Umbilical cord (tissue), 2 donors: ENCODE data around the gene UBAC1. TPM values are rescaled to one million over a fixed set of nuclear protein-coding genes. Genes with fewer than 3 reads are reported as not detected.

ENCODE experiments used
- DNase-seq: peaks from one replicate; pipeline ENCODE4 v3.0.0-alpha.2; 2015; ENCODE audit warnings: low spot score
- total RNA-seq: library from RNA; depleted of rRNA; stranded (reverse); fragments of >200 nt; gene quantifications from one replicate; pipeline ENCODE4 v1.2.3, GENCODE V29; 2014; ENCODE audit warnings: low replicate concordance; ENCODE audit not compliant: insufficient read depth

The UBAC1 gene
- 29.1 TPM for total RNA-seq

DNA sequence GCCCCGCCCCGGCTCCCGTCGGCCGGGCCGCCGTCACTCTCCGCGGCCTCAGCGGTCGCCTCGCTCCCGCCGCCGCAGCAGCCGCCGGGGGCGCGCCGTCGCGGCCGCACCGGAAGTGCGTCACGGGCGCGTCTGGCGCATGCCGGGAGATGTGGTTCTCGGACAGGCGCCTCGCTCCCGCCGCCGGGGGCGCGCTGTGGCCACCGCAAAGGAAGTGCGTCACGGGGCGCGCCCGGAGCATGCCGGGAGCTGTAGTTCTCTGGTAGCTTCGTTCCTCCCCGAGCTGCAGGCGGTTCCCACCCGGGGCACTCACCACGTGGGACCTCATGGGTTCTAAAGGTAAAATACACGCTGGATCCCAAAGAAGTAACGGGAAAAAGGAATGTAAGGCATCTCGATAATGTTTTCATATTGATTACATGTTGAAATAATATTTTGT, at the start of gene UBAC1:
Gene UBAC1 (minus strand): TSS at position 97 of the 439 bp plus-strand sequence. CDS start 211 bp downstream, outside the sequence.
- DNase-seq: peak; percentile 96

DNA sequence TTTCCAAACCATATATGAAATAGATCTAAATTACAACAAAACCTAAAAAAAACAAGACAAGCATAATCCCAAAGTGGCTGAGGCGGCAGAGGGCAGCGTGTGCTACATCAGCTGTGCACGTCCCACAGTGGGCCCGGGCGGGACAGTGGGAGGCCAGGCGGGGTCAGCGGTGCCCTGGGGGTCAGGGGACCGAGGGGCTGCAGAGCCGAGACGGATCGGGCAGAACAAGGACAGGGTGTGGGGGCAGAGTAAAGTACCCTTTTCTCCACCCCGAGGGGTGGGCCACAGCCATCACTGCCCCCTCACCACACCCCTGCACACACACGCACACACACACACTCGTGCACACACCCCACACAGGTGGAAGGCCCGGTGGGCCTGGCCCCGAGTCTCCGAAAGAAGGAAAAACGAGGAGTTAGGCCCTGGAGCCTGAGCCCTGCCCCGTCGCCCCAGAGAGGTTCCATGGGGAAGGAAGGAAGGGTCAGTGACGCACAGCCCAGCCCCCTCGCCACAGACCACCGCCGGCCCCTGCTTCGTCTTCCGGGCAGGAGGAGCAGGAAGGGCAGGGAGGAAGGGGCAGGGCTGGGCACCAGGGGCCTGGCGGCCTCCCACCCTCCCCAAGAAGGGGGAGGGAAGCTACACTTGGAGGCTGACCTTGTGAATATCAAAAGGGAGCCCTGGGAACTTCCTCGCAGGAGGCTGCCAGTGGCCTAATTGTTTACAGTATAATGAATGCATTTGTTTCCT, 49.6 kb upstream of the UBAC1 start:
- peak; percentile 35 for DNase-seq

DNA sequence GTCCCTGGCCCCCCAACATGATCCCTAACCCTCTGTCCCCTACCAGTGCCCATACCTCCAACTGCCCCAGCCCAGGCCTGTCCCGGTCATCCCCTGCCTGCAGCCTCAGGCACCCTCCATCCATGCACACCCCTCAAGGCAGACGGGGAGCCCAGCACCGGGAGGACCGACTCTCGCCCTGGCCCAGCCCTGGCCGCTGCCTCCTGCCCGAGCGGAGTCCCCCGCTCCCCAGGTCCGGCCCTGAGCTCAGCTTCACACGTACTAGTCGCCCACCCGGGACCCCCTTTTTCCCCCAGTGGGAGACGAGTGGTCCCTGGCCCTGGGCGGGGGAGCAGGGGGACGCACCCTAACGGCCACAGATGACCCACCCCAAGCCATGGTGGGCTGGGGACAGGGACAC, 49.0 kb upstream of the UBAC1 start:
- no peak for DNase-seq

DNA sequence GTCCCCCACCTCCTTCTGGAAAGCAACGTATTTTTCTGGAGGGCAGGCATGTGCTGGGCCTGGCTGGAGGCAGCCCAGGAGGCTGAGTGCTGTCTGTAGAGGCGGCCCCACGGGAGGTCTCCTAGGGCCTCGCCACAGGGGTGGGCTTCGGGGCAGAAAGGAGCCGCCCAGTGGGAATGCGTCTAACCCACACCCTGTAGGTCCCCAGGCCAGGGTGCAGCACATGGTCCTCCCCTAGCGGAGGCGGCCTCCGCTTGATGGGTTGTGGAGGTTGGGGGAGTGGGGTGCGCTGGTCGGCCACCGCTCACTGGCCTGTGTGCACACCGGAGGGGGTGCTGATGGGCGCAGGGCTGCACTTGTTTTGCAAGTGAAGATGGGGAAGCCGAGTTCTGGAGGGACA, 48.3 kb upstream of the UBAC1 start:
- DNase-seq: no peak

DNA sequence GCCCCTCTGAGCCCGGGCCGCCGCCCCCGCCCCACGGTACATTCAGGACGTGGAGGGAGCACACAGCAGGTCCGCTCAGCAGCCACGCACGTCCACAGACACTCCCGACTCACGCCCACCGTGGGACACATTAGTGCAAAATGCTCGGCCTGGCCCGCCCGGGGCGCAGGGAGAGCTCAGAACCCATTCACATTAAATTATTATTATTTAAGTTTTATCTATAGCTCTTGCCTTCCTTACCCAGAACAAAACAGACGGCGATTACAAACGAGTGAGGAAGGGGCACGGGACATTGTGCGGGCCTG, 47.5 kb upstream of the UBAC1 start:
- no peak for DNase-seq

GRCh38 chr9:136007934-136008692, 46.9 kb upstream of the UBAC1 start:
- no peak for DNase-seq

GRCh38 chr9:136007276-136007933, 46.2 kb upstream of the UBAC1 start:
- no peak for DNase-seq

- no peak for DNase-seq
These were observed 45.0 kb upstream of the UBAC1 start for GRCh38 chr9:136006169-136006568.

DNA sequence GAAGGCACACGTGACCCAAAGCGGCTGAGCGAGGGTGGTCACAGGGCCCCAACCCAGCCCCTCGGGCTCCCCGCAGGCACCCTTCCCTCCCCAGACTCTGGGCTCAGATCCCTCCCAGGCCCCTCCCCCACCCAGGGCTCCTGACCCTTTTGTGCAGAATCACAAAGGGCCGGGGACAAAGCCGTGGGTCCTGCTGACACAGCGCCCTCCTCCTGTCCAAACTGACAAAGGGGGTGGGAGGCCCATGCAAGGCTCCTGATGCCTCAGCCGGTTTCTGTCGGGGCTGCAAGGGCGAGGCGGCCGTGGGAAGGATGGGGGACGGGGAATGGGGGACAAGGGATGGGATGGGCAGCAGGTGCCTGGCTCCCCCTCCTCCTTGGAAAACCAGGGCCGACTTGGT, 43.5 kb upstream of the UBAC1 start:
- no peak for DNase-seq

GRCh38 chr9:136004219-136004618, 43.0 kb upstream of the UBAC1 start:
- no peak for DNase-seq

DNA sequence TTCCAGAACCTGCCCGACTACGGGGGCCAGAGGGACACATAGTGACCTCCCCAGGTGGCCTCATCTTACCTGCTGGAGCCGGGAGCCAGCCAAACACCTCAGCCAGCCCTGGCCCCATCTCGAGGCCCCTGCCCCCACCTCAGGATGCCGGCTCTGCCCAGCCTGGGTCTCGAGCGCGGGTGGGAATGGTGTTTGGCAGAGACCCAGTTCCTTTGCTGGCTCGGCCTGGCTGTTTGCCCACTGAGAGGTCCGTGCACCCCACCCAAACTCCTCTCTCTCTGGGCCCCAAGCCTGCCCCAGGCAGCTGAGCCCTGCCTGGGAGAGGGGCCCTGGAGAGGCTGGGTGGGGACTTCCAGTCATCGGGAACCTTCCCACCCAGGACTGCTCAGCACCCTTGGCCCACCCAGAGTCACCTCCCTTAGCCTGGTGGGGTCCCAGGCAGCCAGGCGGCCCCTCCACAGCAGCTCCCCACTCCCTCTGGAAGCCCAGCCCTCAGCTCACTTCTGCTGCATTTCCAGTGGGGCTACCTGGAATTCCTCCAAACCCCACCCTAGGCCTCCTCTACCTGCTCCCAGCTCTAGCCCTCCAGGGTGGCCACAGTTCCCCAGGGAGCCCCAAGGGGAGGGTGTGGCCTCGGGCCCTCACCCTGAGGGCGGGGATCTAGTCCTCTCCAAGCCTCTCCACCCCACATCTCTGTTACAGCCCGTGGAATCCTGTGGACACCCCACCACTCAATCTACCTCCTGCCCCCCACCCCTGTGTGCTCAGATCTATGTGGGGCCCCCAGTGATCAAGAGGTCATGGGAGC, 42.4 kb upstream of the UBAC1 start:
- peak; percentile 59 for DNase-seq

GRCh38 chr9:136002881-136003280, 41.7 kb upstream of the UBAC1 start:
- no peak for DNase-seq

DNA sequence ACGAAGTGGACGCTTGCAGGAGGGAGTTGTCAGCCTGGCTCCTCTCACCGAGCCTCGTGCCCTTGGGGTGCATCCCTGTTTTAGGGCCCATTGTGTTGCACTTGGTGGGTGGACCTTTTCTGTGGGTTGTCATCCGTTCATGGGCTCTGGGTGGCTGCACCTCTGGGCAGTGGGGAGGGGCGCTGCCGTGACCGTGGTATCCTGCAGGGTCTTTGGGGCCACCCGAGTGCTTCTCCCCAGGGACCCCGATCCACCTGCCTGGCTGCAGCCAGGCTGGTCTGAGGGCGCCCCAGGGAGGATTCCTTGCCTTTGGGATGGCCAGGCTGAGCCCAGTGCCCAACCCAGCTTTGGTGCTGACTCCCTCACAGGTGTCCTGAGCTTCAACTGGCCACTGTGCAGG, 41.0 kb upstream of the UBAC1 start:
- no peak for DNase-seq

- no peak for DNase-seq
These were observed 40.1 kb upstream of the UBAC1 start for GRCh38 chr9:136001231-136001630.

- DNase-seq: no peak
These were observed 37.4 kb upstream of the UBAC1 start for GRCh38 chr9:135998410-135999071.

- DNase-seq: no peak
These were observed 36.8 kb upstream of the UBAC1 start for GRCh38 chr9:135998016-135998380.

- DNase-seq: no peak
These were observed 36.2 kb upstream of the UBAC1 start for GRCh38 chr9:135997090-135998015.

DNA sequence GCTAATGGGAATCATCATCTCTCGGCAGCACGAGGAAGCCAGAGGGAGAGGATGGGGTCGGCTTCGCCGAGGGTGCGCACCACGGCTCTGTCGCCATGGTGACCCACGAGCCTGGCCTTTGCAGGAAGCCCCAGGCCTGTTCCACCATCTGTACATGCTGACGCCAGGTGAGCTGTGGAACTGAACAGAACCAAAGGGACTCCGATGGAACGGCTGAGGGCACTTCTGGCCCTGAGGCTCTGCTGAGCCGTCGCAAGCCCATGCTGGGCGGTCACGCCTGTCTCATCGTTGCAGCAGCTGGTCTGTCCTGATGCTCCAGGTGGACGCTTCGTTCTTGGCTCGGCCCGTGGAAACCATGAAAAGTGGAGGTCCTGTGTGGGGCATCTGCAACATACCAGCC, 34.6 kb upstream of the UBAC1 start:
- DNase-seq: no peak

DNA sequence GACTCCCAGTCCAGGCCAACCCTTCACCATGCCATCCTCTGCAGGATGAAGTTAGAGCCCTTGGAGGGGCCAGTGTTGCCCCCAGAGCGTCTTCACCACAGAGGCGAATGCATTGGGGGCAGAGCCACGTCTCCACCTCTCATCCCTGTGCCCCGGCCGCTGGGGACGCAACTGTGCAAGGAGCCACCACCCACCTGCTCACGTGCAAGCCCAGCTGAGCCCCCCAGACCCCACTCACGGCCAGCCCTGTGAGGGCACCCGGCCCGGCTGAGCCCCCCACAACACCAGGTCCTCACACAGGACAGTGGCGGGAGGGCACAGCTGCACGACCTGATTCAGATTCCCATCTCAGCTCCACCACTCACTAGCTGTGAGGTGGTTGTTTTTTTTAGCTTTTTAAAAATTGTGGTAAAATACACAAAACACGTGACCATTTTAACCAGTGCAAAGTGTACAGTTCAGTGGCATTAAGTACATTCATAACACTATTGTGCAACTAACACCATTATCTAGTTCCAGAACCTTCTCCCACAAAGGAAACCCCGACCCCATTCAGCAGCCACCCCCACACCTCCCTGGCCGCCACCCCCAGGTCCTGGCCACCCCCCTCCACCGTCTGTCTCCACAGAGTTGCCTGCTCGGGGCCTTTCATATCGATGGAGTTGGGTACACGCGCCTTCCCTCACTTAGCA, 33.5 kb upstream of the UBAC1 start:
- DNase-seq: no peak
